Nucleus accumbens (tissue), 56 donors: ENCODE measurements around the gene INPP4A.
A peak's percentile ranks its signal among the peaks of the same experiment; 100 is the strongest.

Source experiments
- DNase-seq, 56 donors: peaks; one replicate each; lab custom pipeline; 2025; lab: John Stamatoyannopoulos, UW

The INPP4A gene

DNA sequence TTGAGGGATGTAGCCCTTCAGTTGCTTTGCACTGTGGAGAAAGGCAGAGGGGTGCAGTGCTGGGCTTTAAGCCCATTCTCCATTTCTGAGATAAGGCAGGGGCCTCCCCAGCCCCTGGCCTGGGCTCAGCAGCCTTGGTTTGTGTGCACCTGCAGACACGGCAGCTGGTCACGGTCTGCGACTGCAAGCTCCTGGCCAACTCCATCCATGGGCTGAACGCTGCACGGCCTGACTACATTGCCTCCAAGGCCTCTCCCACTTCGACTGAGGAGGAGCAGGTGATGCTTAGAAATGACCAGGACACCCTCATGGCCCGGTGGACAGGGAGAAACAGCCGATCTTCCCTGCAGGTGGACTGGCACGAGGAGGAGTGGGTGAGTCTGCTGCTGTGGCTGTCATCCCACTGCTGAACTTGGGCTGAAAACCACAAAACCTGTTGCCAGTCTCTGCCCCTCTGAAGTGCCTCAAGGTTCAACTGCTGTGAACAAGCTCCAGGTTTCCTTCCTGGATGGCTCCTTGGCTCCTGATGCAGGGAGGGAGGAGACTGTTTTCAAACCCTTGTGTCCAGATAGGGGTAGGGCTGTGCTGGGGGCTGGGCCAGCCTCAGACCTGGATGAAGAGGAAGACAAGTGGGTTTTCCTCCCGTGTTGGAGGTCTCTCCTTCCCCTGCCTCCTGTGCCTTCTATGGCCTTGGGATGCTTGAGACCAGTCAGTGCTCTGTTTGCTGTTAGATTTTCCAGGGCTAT lies 109.6 kb downstream of the INPP4A start:
- DNase-seq = no peak

DNA sequence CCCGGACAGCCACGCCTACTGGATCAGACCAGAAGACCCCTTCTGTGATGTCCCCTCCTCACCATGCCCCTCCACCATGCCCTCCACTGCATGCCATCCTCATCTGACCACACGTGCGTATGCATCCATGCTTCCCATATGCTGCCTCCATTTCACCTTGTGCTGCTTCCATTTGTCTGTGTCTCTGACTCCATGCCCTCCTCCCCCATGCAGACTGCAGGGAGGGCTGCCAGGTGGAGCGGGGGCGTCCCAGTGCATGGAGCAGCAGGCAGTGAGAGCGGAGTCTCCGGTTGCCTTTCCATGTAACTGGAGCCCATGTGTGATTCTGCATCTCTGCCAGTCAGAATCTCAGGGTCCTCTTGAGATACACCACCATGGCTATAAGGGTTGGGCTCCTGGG lies 111.0 kb downstream of the INPP4A start:
- DNase-seq = peak in 10 of 56 donors; percentile 3 to 40 (median 19)

DNA sequence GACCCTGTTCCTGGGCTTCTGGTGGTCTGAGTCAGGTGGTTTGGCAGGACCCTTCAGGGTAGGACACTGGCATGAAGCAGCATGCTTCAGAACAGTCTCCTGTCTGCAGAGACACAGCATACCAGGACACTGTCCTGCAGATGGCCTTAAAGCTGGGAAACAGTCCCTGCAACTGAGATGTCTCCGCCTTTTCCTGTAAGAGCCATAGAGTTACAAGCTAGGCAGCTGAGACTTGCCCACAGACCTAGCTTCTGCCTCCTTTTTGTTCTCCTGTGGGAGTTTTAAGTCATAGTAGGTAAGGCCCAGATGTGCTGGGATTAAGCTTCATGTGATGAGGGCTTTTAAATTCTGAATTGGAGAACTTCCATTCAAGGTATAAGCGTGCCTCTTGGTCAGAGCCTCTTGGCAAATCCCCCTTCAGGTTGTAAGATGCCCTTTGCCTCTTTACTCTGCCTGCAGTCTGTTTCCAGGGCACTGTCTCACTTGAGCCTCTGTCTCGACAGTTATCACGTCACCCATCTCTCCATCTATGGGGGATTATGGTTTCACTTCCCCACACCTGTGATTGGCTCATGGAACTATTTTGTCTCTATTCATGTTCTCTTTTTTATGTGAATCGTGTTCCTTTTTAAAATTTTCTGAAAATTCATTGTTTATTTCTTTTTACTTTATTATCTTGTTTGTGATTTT lies 111.8 kb downstream of the INPP4A start:
- DNase-seq = no peak

DNA sequence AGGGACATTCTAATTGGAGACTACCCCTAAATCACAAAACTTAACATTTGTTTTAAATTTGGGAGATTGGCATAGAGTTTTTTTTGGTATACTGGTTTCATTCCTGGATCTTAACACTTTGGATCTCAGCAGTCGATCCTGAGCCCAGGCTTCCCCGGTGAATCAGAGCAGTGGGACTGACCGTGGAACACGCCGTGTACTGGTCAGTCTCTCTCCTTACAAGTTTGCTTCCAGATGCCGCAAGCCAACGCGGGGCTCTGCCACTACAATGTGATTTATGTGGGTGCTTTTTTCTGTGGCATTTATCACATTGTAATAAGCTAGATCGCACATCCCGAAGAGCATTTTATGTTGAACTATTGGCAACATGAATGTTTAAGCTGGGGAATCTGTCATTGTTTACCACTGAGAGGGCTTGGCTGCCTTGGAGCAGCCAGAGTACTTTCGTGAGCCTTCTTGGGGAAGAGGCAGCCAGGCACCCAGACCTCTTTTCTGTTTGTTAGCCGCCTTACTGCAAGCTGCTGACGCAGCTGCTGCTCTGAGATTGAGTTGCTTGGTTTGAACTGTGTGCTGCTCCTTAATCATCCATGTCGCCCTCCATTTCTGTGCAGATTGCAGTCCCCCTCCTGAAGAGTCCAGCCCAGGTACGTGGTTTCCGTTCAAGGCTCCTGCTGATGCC lies 114.3 kb downstream of the INPP4A start:
- DNase-seq = no peak

DNA sequence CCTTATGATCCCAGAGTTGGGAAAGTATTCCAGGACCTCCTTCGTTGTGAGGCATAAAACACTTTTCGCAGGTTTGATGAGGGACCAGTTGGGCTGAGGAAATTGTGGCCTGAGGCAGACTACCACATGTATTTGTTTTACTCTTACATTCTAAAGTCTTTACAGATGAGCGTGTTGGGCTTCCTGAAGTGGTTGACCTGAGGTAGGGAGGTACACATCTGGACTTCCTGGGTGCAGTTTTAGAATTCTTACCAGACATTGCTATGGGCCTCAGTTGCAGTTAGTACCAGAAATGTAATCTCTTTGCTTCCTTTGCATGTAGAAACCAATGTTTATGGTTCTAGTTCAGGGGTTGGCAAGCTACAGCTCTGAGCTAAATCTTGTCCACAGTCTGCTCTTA lies 114.9 kb downstream of the INPP4A start:
- DNase-seq = no peak

DNA sequence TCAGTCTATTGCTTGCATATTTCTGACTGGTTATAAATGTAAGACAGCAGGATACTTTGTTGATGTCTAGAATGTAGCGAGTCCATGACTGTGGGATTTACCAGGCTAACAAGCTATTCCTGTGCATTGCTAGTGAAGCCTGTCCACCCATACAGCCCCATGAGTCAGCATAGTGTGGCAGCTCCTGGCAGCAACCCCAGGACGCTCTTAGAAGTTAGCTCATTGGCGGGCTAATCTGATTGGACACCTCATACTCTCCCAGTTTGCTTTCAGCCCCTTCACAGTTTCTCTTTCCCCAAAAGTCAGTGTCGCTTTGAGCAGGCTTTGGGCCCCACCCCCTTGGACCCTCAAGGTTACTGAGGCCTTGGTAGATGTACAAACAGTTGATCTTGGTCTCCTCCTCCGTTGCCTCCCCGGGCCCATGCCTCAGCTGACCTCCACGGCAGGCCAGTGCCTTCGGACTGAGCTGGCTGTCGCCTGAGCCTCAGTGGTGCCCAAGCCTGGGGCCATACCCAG lies 115.7 kb downstream of the INPP4A start:
- no peak for DNase-seq

DNA sequence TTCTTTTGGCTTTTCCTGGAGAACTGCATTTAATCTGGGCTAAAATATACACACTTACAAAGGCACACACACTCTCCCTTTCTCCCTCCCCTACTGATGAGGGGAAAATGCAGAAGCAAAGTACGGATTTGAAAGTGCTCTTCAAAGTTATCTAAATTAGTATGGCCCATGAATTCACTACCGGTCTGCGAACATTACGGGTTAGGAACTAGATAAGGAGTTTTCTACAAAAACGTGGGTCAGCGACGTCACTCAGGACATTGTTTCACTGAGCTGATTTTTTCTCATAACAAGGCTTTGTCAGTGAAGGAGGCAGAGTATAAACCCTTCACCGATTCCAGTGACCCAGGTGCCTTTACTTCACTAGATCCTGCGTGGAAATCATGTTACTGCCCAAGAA lies 116.4 kb downstream of the INPP4A start:
- DNase-seq = no peak

DNA sequence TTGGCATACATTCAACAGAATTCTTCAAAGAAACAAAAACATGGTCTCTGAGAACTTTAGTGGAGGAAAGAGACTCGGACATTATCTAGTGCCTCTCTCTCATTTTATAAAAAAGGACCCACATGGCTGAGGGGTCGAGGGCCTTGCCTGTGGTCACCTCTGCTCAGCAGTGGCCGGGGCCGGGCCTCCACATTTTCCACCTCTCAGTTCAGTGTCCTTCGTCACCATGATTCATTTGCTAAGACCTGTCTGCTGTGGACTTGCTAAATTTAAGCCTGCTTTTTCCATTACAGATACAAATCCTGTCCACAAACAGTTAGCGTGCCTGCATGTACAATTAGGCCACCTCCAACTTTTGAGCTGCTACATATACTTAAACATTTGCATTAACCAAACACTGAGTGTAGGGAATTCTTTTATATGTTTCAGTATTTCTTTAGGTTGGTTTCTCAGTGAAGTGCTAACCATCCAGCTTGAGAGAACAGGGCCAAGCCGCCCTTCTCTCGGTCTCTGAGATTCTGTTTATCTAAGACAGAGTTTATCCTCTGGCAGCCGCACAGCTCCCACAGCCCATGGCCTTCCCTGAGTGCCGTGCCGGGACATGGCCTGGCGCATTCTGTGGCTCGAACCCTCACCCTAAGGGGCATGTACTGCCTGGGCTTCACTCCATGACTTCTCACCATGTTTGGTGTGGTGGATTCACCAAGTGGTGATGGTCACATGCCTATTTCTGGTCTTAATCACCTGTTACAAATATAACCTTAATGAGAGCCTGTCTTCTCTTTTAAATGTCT lies 117.4 kb downstream of the INPP4A start:
- no peak for DNase-seq

DNA sequence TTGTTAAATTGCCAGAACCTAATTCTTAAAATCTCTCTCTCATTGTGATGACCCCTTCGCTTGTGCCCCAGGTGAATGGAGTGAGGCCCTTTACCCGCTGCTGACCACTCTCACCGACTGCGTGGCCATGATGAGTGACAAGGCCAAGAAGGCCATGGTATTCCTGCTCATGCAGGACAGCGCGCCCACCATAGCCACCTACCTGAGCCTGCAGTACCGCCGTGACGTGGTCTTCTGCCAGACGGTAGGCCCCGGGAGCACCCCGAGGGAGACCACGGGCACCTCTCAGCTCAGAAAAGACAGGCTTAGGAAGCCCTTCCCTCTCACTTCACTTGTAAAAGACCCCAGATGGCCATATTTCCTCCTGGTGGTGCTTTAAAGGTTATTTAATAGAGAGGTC lies 118.7 kb downstream of the INPP4A start:
- no peak for DNase-seq

DNA sequence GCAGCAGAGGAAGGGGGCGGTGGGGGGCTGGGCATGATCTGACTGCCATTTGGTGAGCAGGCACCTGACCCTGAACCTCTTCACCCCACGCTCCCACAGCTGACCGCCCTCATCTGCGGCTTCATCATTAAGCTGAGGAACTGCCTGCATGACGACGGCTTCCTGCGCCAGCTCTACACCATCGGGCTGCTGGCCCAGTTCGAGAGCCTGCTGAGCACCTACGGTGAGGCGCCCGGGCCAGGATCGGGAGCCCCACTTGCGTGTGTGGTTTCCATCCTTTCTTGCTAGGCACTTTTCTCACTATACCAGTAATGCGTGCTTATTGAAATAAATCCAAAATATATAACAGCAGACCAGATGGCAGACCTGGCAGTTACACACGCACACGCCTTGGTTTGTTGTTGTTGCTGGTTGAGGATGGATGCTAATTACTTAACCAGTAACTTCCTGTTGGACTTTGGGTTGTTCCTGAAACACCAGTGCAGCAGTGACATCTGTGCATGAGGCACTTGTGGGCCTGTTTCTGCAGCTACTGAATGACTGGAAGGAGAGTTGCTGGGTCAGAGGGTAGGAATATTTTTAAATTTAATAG lies 120.0 kb downstream of the INPP4A start:
- DNase-seq = no peak

DNA sequence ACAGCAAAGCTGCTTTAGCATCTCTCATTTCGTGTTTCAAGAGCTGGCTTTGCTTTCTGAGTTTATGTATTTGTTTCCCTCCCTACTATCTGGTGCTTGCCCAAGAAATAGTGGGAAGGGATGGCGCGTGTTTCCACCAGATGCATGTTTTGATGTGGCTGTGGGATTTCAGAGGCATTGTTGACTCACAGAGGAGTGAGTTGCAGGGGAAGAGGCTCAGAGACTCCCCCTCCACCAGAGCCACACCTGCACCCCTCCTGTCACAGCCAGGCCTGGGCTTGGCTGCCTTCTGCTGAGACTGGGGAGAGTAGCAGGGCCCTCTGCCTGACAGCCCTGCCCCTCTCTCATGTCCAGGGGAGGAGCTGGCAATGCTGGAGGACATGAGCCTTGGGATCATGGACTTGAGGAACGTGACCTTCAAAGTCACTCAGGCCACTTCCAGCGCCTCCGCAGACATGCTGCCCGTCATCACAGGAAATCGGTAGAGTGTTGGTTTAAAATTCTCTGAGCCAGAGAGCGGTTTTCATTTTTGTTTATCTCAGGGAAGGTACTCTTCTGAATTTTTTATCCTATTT lies 120.7 kb downstream of the INPP4A start:
- DNase-seq = no peak

DNA sequence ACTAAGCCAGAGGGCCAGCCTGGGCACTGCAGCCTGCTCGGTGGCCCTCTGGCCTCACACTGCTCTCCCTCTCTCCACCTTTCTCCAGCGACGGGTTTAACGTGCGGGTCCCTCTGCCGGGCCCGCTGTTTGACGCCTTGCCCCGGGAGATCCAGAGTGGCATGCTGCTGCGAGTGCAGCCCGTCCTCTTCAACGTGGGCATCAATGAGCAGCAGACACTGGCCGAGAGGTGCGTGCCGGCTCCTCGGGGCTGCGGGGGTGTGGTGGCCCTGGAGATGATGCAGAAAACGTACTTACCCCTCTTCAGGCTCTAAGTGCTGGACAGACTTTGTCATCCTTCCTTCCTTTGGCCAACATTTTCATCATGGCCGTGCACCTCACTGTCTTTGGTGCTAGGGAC lies 121.3 kb downstream of the INPP4A start:
- no peak for DNase-seq

DNA sequence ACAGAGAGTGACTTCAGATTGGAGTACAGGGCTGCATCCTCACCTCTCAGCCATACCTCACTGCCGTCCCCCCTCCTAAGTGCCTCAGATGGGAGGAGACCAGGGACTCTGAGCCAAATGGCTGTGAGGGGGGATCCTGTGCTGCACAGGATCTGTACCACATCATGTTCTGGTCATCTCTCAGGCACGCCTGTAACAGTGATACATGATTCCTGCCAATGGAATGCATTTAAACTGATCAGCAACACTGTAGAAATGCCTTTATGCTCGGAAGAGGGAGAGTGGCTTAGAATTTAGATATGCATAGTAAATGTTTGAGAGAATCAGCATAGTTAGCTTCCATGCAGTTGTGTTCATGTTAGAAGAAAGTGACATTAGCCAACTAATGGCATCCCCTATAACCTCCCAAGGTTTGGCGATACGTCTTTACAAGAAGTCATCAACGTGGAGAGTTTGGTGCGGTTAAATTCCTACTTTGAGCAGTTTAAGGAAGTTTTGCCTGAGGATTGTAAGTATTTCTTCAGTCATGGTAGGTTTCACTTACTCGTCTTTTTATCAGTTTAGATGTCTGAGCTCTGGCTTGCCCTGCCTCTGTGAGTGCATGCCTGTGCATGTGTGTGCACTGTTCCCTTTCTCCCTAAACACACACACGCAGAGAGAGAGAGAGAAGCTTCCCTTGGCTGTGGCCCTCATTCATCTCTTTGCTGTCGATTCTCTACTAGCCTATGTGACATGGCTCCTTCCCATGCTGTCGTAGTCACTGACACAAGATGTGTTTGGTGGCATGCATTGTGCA lies 123.7 kb downstream of the INPP4A start:
- DNase-seq = no peak

DNA sequence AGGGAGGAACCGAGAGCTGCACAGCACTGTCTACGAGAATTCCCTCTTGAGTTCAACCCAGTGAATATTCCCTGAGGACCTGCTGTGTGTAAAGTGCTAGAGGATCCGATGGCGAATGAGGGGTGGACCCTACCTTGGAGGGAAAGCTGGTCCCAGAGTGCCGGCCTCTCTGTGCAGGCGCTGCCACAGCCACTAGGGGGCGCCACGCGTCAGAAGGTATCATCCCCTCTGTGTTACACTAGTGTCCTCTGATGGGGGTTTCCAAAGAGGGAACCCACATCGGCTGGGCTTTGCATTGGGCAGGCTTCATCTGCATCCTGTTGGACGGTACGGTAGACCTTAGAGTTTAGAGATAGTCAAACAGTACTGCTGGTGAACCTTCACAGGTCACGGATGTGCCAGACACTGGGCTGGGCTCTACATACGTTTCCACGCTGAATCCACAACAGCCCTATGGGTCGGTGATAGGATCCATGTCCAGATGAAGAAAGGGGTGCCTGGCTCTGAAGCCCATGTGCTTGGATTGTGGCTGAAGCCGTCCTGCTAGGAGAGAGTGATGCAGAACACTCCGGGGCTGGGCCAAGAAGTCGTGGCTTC lies 124.6 kb downstream of the INPP4A start:
- peak in 13 of 56 donors; percentile 2 to 50 (median 9) for DNase-seq

DNA sequence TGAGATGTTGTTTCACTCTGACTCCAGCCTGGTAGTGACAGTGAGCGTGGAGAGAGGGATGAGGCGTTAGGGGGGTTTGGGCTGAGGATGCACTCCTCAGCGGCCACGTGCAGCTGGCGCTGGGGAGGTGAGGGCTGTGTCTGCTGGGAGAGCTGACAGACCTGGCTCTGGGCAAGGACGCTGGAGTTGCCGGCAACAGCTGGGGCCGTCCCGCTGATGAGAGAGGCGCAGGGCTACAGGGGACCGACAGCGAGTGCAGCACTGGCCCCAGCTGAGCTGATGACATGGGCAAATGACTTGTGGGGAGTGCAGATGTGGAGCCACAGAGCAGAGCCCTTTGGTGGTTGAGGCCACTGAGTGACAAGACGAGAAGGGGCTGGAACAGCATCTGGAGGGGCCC lies 125.3 kb downstream of the INPP4A start:
- DNase-seq = no peak

DNA sequence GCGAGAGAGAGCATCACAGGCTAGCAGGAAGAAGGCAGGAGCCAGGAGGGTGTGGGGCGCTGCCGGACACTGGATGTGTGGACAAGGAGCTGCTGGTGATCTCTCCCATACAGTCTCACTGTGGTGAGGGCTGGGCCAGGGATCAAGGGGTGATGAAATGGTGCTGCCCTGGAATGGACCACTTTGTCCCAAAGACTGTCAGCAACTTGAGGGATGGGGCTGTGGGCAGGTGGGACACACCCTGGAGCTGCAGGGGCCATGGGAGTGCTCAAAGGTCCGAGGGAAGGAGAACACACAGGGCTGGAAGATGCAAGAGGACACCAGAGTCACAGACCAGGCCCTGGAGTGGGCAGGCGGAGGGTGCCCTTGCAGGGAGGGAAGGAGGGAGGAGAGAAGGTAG lies 125.7 kb downstream of the INPP4A start:
- no peak for DNase-seq

DNA sequence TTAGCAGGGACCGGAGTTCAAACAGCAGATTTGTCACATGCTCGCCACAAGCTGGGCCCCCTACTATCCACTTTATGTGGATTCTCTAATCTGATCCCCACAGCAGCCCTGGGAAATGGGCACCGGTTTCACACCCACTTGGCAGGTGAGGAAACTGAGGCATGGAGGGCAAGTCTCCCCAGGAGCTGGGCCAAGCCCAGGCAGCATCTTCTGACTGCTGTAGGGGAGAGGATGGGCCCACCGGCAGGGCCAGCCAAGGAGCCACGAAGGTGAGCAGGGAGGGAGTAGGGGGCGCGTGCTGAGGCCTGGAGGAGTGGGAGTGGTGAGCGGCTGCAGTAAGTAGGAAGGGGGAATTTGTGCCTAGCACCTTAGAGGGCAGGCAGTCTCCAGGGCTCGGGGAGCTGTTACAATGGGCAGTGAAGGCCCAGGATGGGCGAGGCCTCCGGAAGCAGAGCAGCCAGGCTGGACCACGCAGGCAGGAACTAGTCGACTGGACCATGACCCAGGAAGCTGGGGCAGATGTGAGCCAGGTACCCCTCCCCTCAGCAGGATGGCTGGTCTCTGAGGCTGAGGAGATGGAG lies 126.6 kb downstream of the INPP4A start:
- no peak for DNase-seq

DNA sequence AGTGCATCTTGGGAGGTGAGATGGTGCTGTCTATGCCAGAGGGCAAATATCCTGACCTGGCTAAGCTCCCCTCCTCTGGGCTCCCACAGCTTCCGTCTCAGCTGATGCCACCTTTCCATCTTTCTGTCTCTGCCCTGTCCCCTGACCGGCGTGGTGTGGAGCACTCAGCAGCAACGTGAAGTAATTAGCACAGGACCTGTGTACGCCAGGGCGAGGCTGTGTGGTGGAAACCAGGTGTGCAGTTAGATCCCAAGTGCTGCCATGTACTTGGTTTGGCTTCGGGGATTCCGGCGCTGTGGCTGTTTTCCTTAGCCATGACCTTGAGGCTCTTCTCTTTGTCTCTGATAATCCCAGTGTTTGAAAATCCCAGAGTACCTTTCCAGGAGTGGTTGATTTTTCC lies 127.1 kb downstream of the INPP4A start:
- DNase-seq = no peak
